ENCODE results near the gene PC. TPM values are rescaled to one million over a fixed set of nuclear protein-coding genes. Genes with fewer than 3 reads are reported as not detected.

The PC gene
- total RNA-seq, 4 donors from 2014 or later = 13.1 to 67.6 (median 32.1) TPM

- in situ Hi-C loops (cut with MboI; ENCODE audit: low sequenced_read_pairs in 4 of 4) = no loop called here
- no peak for ATAC-seq
These were observed 52.0 kb downstream of the PC start for GRCh38 chr11:66906061-66906733.

GRCh38 chr11:66905631-66906030 lies 52.6 kb downstream of the PC start:
- Histone ChIP-seq H3K4me1 (peaks cover 0 to 37% of the 10 kb centered on the region in 2 donors), H3K4me3 (no peak overlapping the region), H3K27ac (peak overlapping the region in 1 of 4 donors; percentile 84), H3K36me3 (no peaks in the 10 kb centered on the region), H3K9me3 (no peaks in the 10 kb centered on the region), H3K27me3 (no peaks in the 10 kb centered on the region)
- intact Hi-C loops (cut with DNase I; ENCODE audit: low total_unique reads) = no loop called here
- DNase-seq = no peak
- TF ChIP-seq CTCF (IDR thresholded peaks at IDR 0.05 in 4 of 5, conservative IDR thresholded peaks at IDR 0.05 in 1 of 5) = no peak
- ATAC-seq = no peak
- in situ Hi-C loops (cut with MboI; ENCODE audit: low sequenced_read_pairs in 4 of 4) = no loop called here

More at GRCh38 chr11:66906061-66906733, 52.0 kb downstream of the PC start:
- peak overlapping the region in 1 of 4 donors; percentile 84 for H3K27ac ChIP-seq
- H3K4me3 ChIP-seq = peak overlapping the region in 1 of 4 donors; percentile 21
- TF ChIP-seq CTCF (IDR thresholded peaks at IDR 0.05 in 4 of 5, conservative IDR thresholded peaks at IDR 0.05 in 1 of 5) (no peak), POLR2A (IDR thresholded peaks at IDR 0.05) (no peak)
- intact Hi-C loops (cut with DNase I; ENCODE audit: low total_unique reads) = no loop called here
- peaks cover 0 to 42% of the 10 kb centered on the region in 2 donors for H3K4me1 ChIP-seq
- H3K9me3 ChIP-seq = no peaks in the 10 kb centered on the region
- DNase-seq = no peak
- H3K36me3 ChIP-seq = no peaks in the 10 kb centered on the region
- H3K27me3 ChIP-seq = no peaks in the 10 kb centered on the region

- no peak for TF ChIP-seq POLR2A (IDR thresholded peaks at IDR 0.05)
- no peak for TF ChIP-seq CTCF (IDR thresholded peaks at IDR 0.05 in 4 of 5, conservative IDR thresholded peaks at IDR 0.05 in 1 of 5)
- Histone ChIP-seq H3K27ac (peak overlapping the region in 1 of 4 donors; percentile 84), H3K36me3 (no peaks in the 10 kb centered on the region), H3K27me3 (no peaks in the 10 kb centered on the region), H3K4me1 (peaks cover 0 to 32% of the 10 kb centered on the region in 2 donors), H3K9me3 (no peaks in the 10 kb centered on the region), H3K4me3 (no peak overlapping the region)
- in situ Hi-C loops (cut with MboI; ENCODE audit: low sequenced_read_pairs in 4 of 4) = no loop called here
- intact Hi-C loops (cut with DNase I; ENCODE audit: low total_unique reads) = no loop called here
- DNase-seq (no peak), ATAC-seq (no peak)
These were observed 53.1 kb downstream of the PC start for GRCh38 chr11:66904981-66905521.

DNA sequence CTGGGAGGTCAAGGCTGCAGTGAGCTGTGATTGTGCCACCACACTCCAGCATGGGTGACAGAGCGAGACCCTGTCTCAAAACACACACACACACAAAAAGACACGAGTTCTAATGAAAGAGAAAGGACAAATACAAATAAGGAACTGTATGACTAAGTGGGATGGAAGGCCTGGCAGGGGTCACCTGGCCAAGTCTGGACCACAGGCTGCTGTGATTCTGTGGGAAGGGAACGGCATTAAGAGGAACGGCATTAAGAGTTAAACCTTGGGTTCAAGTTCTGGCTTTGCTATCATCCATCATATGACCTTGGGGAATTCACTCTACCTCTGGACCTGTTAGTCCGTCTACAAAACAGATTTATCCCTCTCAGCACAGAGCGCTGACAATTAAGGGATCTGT lies 53.6 kb downstream of the PC start:
- DNase-seq = no peak
- H3K4me3 ChIP-seq = no peak overlapping the region
- H3K36me3 ChIP-seq = no peaks in the 10 kb centered on the region
- no peak for TF ChIP-seq CTCF (IDR thresholded peaks at IDR 0.05 in 4 of 5, conservative IDR thresholded peaks at IDR 0.05 in 1 of 5)
- TF ChIP-seq POLR2A (IDR thresholded peaks at IDR 0.05) = no peak
- peaks cover 0 to 32% of the 10 kb centered on the region in 2 donors for H3K4me1 ChIP-seq
- peak overlapping the region in 1 of 4 donors; percentile 84 for H3K27ac ChIP-seq
- H3K9me3 ChIP-seq = no peaks in the 10 kb centered on the region
- intact Hi-C loops (cut with DNase I; ENCODE audit: low total_unique reads) (no loop called here), in situ Hi-C loops (cut with MboI; ENCODE audit: low sequenced_read_pairs in 4 of 4) (no loop called here)
- ATAC-seq = no peak
- H3K27me3 ChIP-seq = no peaks in the 10 kb centered on the region

Data from gastrocnemius medialis (tissue), 4 donors.